Right lung (tissue), 5 donors: Measurements from ENCODE around the gene ALDH3B1. TPM values are rescaled to one million over a fixed set of nuclear protein-coding genes. Genes with fewer than 3 reads are reported as not detected.

Experiments
- DNase-seq, 2 donors: peaks; one replicate each; pipeline ENCODE4 v3.0.0-alpha.2; 2013
- polyA plus RNA-seq, 5 donors: library from polyadenylated mRNA; unstranded; fragments of 120-200 nt; gene quantifications; one replicate each; pipeline versions ENCODE4 v1.2.1 to v1.2.3, GENCODE V29; 2013; ENCODE audit warnings: inconsistent platforms in 1 of 5, low replicate concordance in 1 of 5; ENCODE audit not compliant: insufficient read length in 5 of 5, insufficient read depth in 1 of 5

ALDH3B1 gene
- polyA plus RNA-seq, 5 donors, result 10.7 to 21.4 (median 11.7) TPM

DNA sequence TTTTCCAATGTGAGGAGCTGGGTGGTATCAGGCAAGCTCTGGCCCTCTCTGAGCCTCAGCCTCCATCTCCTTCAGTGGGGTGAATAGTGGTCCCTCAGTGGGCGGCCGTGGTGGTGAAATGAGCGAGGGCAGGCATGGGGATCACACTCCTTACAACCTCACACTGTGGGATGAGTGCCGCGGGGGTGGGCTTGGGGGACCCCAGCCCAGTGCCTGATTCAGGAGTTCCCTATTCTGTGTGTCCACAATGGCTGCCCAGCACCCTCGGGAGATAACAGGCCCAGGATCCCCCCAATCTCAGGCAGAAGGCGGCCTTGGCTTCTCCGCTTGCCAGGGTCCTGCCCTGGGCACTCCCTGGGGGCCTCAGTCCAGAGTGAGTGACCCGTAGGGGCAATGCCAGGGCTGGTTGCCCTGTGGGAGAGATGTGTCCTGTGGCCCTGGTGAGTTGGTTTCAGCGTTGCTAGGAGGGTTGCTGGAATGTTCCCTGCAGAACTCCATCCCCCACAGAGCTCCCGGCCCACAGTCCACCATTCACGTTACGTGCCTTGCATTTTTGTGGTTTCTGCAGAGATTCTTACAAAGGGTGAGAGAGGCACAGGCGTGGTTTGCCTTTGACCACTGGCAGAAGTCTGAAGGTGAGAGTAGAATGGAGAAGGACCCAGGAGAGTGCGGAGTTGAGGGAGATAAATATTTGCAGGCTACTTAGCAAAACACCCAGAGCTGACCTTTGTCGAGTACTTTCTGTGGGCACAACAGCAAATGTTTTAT is 2.9 kb downstream of the ALDH3B1 start:
- peak in 1 of 2 donors; percentile 56 for DNase-seq

DNA sequence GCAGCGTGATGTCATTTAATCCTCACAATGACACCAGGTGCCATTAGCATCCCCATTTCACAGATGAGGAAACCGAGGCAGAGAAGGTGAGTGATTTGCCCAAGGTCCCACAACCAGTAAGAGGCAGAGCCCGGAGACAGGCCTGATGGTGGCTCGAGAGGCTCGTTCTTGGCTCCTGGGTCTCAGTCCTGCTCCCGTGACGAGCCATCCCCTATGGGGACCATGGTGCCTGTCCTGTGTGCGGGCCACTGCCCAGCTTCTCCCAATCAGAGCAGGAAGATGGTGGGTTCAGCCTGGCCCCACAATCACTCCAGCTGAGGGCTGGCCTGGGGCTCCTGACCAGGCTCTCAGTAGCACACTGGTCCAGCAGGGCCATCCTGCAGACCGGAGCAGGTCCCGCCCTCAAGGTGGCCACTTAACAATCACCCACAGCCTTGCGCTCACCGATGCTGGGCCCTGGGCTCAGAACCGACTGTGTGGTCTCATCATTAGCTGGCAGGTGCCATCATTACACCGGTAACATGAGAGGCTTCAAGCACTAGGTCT is 3.6 kb downstream of the ALDH3B1 start:
- no peak for DNase-seq

- peak in 1 of 2 donors; percentile 63 for DNase-seq
Measured at GRCh38 chr11:68014157-68014946, 4.2 kb downstream of the ALDH3B1 start.

GRCh38 chr11:68014947-68015447 is 4.9 kb downstream of the ALDH3B1 start:
- no peak for DNase-seq

- DNase-seq, result no peak
Measured at GRCh38 chr11:68015467-68015866, 5.3 kb downstream of the ALDH3B1 start.

GRCh38 chr11:68016161-68016903 is 6.2 kb downstream of the ALDH3B1 start:
- no peak for DNase-seq

- DNase-seq, result no peak
Measured at GRCh38 chr11:68016904-68017817, 7.0 kb downstream of the ALDH3B1 start.

DNA sequence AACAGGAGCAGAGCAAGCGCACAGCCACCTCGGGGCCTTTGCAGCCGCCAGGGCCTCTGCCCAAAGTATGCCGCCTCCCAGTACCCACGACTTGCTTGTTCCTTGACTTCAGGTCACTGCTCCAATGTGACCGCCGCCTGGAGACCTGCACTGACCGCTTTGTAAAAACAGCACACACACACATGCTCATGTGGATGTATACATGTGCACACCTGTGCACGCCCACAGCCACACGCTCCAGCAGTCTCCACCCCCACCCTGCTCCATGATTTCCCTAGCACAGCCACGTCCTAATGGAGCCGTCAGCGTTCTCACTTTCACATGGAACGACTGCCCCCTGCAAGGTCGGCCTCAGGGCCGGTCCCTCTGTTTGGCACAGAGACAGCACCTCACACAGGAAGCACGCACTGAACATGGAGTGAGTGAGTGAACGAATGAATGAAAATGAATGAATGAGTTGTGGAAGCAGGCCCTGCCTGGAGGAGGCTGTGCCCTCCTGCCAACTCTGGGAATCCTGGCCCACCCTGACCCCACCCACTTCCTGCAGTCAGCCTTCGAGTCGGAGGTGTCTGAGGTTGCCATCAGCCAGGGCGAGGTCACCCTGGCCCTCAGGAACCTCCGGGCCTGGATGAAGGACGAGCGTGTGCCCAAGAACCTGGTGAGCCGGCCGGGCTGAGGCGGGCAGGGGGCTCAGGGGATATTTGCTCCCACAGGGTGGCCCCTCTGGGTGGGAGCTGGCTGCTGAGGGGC is 8.0 kb downstream of the ALDH3B1 start:
- no peak for DNase-seq

DNA sequence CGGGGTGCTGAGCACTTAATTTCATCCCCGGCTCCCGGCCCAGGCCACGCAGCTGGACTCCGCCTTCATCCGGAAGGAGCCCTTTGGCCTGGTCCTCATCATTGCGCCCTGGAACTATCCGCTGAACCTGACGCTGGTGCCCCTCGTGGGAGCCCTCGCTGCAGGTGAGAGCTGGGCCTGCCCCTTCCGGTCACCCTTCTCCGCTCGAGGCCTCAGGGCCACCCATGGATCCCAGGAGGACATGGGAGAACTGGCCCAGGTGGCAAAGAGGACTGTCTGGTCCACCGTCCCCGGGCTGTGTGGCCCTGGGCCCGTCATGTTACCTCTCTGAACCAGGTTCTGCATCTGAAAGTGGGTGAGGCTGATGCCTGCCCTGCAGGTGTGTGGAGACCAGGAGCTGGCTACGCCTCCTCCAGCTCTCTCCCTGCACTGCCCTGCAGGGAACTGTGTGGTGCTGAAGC is 8.6 kb downstream of the ALDH3B1 start:
- no peak for DNase-seq

- no peak for DNase-seq
Measured at GRCh38 chr11:68019486-68019885, 9.4 kb downstream of the ALDH3B1 start.

- DNase-seq, result no peak
Measured at GRCh38 chr11:68020575-68020974, 10.4 kb downstream of the ALDH3B1 start.

DNA sequence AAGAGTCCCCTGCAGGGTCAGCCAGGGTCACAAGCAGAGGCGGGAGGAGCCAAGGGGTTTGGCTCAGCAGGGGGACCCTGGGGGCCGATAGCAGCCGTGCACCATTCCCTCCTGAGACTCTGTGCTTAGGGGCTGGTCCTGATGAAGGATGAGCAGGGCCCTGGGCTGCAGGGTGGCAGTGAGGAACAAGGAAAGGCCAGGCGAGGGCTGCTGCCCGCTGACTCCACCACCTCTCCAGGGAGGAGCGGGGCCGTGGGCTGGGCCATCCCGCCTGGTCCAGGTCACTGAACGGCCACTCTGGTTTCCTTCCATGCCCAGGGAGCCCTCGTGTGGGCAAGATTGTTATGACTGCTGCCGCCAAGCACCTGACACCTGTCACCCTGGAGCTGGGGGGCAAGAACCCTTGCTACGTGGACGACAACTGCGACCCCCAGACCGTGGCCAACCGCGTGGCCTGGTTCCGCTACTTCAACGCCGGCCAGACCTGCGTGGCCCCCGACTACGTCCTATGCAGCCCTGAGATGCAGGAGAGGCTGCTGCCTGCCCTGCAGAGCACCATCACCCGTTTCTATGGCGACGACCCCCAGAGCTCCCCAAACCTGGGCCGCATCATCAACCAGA is 11.2 kb downstream of the ALDH3B1 start:
- DNase-seq, result no peak

DNA sequence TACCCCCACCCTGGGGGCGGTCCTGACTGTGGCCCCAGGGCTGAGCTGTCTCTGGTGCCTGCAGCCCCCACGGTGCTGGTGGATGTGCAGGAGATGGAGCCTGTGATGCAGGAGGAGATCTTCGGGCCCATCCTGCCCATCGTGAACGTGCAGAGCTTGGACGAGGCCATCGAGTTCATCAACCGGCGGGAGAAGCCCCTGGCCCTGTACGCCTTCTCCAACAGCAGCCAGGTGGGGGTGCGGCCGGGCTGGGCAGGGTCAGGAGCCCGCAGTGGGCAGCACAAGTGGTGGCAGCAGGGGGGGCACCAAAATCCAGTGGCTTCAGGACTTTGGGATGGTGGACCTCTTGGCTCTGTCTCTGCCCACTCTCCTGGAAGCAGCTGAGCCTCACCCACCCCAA is 12.4 kb downstream of the ALDH3B1 start:
- DNase-seq, result no peak

GRCh38 chr11:68024508-68024907 is 14.4 kb downstream of the ALDH3B1 start:
- DNase-seq, result no peak

DNA sequence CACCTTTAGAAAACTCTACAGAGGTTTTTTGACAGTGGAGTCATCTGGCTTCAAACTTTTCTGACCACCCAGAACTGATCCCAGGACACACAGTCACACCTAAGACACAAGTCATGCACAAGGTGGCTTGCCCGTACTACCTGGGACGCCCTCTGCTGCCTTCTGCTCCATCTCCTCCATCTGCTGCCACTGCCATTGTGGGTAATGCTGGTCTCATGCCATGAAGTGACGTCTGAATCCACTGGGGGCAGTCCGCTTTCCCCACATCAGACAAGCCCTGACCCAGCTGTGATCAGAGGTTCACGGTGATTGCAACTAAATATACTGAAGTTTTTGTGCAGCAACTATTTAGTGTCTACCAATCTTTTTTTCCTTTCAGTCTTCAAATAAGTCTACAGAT is 14.9 kb downstream of the ALDH3B1 start:
- DNase-seq, result no peak

DNA sequence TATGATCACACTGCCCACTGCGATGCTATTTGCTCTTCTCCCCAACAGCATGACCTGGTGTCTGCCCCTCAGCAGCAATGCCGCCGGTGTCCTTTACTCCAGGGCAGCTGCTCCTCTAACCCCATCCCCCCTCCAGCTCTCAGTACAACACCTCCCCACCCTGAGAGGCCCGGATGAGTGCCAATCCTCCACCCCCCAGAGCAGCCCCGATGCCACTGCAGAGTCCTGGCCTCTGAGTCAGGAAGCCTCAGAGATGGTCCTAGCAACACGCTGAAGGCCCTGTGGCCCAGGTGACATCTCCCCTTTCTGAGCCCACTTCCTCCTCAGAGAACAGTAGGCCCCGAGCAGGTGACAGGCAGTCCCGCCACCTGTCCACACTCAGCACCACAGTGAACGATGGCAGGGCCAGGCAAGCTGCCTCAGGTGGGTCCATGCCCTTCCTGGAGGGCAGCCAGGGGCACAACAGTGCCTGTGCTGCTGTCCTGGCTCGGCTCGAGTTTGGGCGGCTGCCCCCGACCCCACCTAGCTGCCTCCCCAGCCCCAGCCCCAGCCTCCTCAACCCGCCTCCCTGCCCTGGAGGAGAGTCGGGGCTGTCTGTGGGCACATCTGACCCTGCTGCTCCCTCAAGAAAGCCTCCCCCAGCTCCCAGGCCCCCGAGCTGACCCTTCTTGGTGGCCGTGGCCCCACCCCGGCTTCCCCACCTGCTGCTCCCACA is 16.4 kb downstream of the ALDH3B1 start:
- no peak for DNase-seq

GRCh38 chr11:68027667-68028066 is 17.5 kb downstream of the ALDH3B1 start:
- DNase-seq, result no peak

- no peak for DNase-seq
Measured at GRCh38 chr11:68028802-68029545, 18.8 kb downstream of the ALDH3B1 start.
